ENCODE measurements around the gene FOXQ1. TPM values are rescaled to one million over a fixed set of nuclear protein-coding genes. Genes with fewer than 3 reads are reported as not detected.

Gene FOXQ1
- total RNA-seq, 4 donors from 2014 or later, result 1.6 TPM; not detected in 3

- no peak overlapping the region for H3K4me3 ChIP-seq
- peaks cover 7% of the 10 kb centered on the region for H3K27me3 ChIP-seq
- H3K9me3 ChIP-seq, result no peaks in the 10 kb centered on the region
- DNase-seq, result no peak
- TF ChIP-seq EP300 (IDR thresholded peaks at IDR 0.05; ENCODE audit: low read depth) (no peak), POLR2A (IDR thresholded peaks at IDR 0.05) (no peak), POLR2AphosphoS5 (IDR thresholded peaks at IDR 0.05) (no peak), CTCF (IDR thresholded peaks at IDR 0.05) (no peak)
- H3K27ac ChIP-seq, result no peak overlapping the region
- intact Hi-C loops (cut with DNase I; ENCODE audit: low total_unique reads), result no loop called here
- peaks cover 0 to 8% (median 0%) of the 10 kb centered on the region in 4 donors for H3K4me1 ChIP-seq
- in situ Hi-C loops (cut with MboI; ENCODE audit: low pct_ligation_motif_present in 1 of 4, low pct_unique_long_range_greater_than_20kb in 1 of 4, low sequenced_read_pairs in 3 of 4), result loop anchor here in 2 of 4 donors (25.0 kb wide), 2 partner anchors 416 to 541 kb away; no protein-coding TSS in a partner anchor
- WGBS, 2 donors (ENCODE audit: low coverage in 1 of 2), result 64 to 71% methylated on average over 1 to 2 of the region's 2 CpGs
- no peaks in the 10 kb centered on the region for H3K36me3 ChIP-seq
Measured at GRCh38 chr6:1328129-1328800, 16.4 kb downstream of the FOXQ1 start.

GRCh38 chr6:1329708-1330107 lies 17.8 kb downstream of the FOXQ1 start:
- DNase-seq, result no peak
- TF ChIP-seq EP300 (IDR thresholded peaks at IDR 0.05; ENCODE audit: low read depth) (no peak), CTCF (IDR thresholded peaks at IDR 0.05) (no peak), POLR2A (IDR thresholded peaks at IDR 0.05) (no peak), POLR2AphosphoS5 (IDR thresholded peaks at IDR 0.05) (no peak)
- Histone ChIP-seq H3K9me3 (no peaks in the 10 kb centered on the region), H3K27ac (no peak overlapping the region), H3K36me3 (no peaks in the 10 kb centered on the region), H3K27me3 (peaks cover 7% of the 10 kb centered on the region), H3K4me1 (peaks cover 0 to 20% (median 6%) of the 10 kb centered on the region in 4 donors), H3K4me3 (no peak overlapping the region)
- intact Hi-C loops (cut with DNase I; ENCODE audit: low total_unique reads) (no loop called here), in situ Hi-C loops (cut with MboI; ENCODE audit: low pct_ligation_motif_present in 1 of 4, low pct_unique_long_range_greater_than_20kb in 1 of 4, low sequenced_read_pairs in 3 of 4) (loop anchor here in 2 of 4 donors (25.0 kb wide), 2 partner anchors 417 to 542 kb away; no protein-coding TSS in a partner anchor)

DNA sequence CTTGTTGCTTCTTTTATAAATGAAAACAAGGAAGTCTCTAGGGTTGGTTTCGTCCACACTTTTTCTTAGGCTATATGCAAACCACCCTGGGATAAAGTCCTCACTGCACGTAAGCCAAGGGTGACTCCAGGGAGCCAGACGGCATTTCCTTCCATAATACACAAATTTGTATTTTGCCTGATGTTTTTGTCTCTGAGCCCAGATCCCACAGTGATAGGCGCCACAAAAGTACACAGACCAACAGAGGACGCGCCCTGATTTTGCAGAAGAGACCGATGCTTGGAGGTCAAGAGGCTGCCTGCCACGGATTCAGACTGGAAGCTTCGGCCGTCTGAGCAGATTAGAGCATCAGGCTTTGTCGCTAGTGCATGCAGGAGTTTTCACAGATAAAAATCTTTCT lies 22.8 kb downstream of the FOXQ1 start:
- Histone ChIP-seq H3K9me3 (no peaks in the 10 kb centered on the region), H3K27me3 (peaks cover 2% of the 10 kb centered on the region), H3K36me3 (no peaks in the 10 kb centered on the region), H3K4me1 (peaks cover 0 to 29% (median 11%) of the 10 kb centered on the region in 4 donors), H3K27ac (peak overlapping the region in 2 of 4 donors; percentile 3 to 22), H3K4me3 (no peak overlapping the region)
- TF ChIP-seq POLR2AphosphoS5 (IDR thresholded peaks at IDR 0.05), result no peak
- TF ChIP-seq CTCF (IDR thresholded peaks at IDR 0.05), result no peak
- no peak for TF ChIP-seq POLR2A (IDR thresholded peaks at IDR 0.05)
- TF ChIP-seq EP300 (IDR thresholded peaks at IDR 0.05; ENCODE audit: low read depth), result no peak
- DNase-seq, result no peak
- intact Hi-C loops (cut with DNase I; ENCODE audit: low total_unique reads) (no loop called here), in situ Hi-C loops (cut with MboI; ENCODE audit: low pct_ligation_motif_present in 1 of 4, low pct_unique_long_range_greater_than_20kb in 1 of 4, low sequenced_read_pairs in 3 of 4) (loop anchor here in 2 of 4 donors (25.0 kb wide), 2 partner anchors 422 to 547 kb away; no protein-coding TSS in a partner anchor)
- 28 to 56% methylated on average over 10 to 11 of the region's 11 CpGs for WGBS, 2 donors (ENCODE audit: low coverage in 1 of 2)

DNA sequence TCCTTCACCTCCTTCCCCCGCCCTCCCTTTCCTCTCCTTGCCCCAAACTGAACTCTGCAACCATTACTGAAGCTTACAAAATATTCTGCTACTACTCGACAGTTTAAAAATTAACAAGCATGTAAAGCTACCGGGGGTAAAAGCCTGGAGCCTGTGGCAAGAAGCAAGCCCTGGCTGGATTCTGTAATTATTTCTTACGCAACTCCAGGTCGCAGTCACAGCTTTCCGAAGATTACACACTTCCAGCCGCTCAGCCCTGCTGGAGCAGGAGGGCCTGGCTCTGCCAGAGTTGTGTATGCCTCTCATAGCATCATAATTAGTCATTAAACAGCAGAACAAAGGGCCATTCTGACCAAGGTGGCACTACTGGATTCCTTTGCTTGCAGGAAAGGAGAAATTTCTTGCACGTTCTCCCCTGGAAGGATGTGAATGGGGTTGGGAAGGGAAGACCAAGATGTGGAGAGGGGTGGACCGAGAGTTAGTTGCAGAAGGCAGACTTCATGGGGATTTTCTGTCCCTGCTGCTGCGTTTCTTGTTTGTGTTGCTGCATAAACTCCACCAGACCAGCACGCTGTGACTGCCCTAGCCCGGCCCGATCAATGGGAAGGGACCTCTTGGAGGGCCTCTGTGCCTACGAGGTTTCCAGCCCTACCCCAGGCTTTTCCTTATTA lies 23.6 kb downstream of the FOXQ1 start:
- Histone ChIP-seq H3K36me3 (no peaks in the 10 kb centered on the region), H3K27me3 (peaks cover 7% of the 10 kb centered on the region), H3K4me1 (peaks cover 0 to 29% (median 11%) of the 10 kb centered on the region in 4 donors), H3K27ac (peak overlapping the region; percentile 3 to 22 (median 18)), H3K4me3 (no peak overlapping the region), H3K9me3 (no peaks in the 10 kb centered on the region)
- no peak for TF ChIP-seq CTCF (IDR thresholded peaks at IDR 0.05)
- TF ChIP-seq POLR2AphosphoS5 (IDR thresholded peaks at IDR 0.05), result peak in 1 of 3 donors; percentile 33
- intact Hi-C loops (cut with DNase I; ENCODE audit: low total_unique reads) (no loop called here), in situ Hi-C loops (cut with MboI; ENCODE audit: low pct_ligation_motif_present in 1 of 4, low pct_unique_long_range_greater_than_20kb in 1 of 4, low sequenced_read_pairs in 3 of 4) (loop anchor here in 2 of 4 donors (25.0 kb wide), 2 partner anchors 423 to 548 kb away; no protein-coding TSS in a partner anchor)
- DNase-seq, result peak; percentile 68
- 10 to 38% methylated on average over 2 to 14 of the region's 14 CpGs for WGBS, 2 donors (ENCODE audit: low coverage in 1 of 2)

Measured in transverse colon (tissue), 4 donors.